OCI-LY3 (cell line): ENCODE results near the gene KCND2.
"Not testable (repeated sequence)": the region's sequence is repeated elsewhere in the genome, so short reads cannot be mapped to it uniquely, and the experiment has no call there.

ENCODE experiments used
- EZH2phosphoT487 ChIP-seq: fragments of 200-600 bp; shearing (Covaris generic); IDR thresholded peaks from 2 replicates; pipeline ENCODE4 v1.6.1; 2018; ENCODE audit warnings: antibody characterized with exemption, mixed run types, low read depth
- TF ChIP-seq, protein P1 (sequence below): fragments of 200-600, 300-600 bp; sonication (generic); IDR thresholded peaks from 2 replicates; pipeline ENCODE4 v1.5.1; 2014; ENCODE audit warnings: antibody characterized with exemption, low read length, low read depth

DNA sequence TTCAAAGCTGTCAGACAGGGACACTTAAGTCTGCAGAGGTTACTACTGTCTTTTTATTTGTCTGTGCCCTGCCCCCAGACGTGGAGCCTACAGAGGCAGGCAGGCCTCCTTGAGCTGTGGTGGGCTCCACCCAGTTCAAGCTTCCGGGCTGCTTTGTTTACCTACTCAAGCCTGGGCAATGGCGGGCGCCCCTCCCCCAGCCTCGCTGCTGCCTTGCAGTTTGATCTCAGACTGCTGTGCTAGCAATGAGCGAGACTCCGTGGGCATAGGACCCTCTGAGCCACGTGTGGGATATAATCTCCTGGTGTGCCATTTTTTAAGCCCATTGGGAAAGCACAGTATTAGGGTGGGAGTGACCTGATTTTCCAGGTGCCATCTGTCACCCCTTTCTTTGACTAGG is 32.6 kb upstream of the KCND2 start:
- TF ChIP-seq, protein P1, sequence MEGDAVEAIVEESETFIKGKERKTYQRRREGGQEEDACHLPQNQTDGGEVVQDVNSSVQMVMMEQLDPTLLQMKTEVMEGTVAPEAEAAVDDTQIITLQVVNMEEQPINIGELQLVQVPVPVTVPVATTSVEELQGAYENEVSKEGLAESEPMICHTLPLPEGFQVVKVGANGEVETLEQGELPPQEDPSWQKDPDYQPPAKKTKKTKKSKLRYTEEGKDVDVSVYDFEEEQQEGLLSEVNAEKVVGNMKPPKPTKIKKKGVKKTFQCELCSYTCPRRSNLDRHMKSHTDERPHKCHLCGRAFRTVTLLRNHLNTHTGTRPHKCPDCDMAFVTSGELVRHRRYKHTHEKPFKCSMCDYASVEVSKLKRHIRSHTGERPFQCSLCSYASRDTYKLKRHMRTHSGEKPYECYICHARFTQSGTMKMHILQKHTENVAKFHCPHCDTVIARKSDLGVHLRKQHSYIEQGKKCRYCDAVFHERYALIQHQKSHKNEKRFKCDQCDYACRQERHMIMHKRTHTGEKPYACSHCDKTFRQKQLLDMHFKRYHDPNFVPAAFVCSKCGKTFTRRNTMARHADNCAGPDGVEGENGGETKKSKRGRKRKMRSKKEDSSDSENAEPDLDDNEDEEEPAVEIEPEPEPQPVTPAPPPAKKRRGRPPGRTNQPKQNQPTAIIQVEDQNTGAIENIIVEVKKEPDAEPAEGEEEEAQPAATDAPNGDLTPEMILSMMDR = not testable (repeated sequence)
- not testable (repeated sequence) for TF ChIP-seq EZH2phosphoT487
